ENCODE measurements around the gene PALS1.

GRCh38 chr14:67237591-67237990 is 3.6 kb upstream of the PALS1 start:
- TF ChIP-seq CTCF (IDR thresholded peaks at IDR 0.05) = no peak
- no peak for TF ChIP-seq POLR2A (IDR thresholded peaks at IDR 0.05)

Measured in suprapubic skin (tissue), 3 donors.